ENCODE results near the gene SFI1. TPM values are rescaled to one million over a fixed set of nuclear protein-coding genes. Genes with fewer than 3 reads are reported as not detected.

SFI1 gene
- total and polyA plus RNA-seq, 2 of the 8 experiments (the other 6 are each of a cell fraction or from before 2014, with no cell fraction given), result 10.4 to 30.1 TPM

- TF ChIP-seq, protein P1, sequence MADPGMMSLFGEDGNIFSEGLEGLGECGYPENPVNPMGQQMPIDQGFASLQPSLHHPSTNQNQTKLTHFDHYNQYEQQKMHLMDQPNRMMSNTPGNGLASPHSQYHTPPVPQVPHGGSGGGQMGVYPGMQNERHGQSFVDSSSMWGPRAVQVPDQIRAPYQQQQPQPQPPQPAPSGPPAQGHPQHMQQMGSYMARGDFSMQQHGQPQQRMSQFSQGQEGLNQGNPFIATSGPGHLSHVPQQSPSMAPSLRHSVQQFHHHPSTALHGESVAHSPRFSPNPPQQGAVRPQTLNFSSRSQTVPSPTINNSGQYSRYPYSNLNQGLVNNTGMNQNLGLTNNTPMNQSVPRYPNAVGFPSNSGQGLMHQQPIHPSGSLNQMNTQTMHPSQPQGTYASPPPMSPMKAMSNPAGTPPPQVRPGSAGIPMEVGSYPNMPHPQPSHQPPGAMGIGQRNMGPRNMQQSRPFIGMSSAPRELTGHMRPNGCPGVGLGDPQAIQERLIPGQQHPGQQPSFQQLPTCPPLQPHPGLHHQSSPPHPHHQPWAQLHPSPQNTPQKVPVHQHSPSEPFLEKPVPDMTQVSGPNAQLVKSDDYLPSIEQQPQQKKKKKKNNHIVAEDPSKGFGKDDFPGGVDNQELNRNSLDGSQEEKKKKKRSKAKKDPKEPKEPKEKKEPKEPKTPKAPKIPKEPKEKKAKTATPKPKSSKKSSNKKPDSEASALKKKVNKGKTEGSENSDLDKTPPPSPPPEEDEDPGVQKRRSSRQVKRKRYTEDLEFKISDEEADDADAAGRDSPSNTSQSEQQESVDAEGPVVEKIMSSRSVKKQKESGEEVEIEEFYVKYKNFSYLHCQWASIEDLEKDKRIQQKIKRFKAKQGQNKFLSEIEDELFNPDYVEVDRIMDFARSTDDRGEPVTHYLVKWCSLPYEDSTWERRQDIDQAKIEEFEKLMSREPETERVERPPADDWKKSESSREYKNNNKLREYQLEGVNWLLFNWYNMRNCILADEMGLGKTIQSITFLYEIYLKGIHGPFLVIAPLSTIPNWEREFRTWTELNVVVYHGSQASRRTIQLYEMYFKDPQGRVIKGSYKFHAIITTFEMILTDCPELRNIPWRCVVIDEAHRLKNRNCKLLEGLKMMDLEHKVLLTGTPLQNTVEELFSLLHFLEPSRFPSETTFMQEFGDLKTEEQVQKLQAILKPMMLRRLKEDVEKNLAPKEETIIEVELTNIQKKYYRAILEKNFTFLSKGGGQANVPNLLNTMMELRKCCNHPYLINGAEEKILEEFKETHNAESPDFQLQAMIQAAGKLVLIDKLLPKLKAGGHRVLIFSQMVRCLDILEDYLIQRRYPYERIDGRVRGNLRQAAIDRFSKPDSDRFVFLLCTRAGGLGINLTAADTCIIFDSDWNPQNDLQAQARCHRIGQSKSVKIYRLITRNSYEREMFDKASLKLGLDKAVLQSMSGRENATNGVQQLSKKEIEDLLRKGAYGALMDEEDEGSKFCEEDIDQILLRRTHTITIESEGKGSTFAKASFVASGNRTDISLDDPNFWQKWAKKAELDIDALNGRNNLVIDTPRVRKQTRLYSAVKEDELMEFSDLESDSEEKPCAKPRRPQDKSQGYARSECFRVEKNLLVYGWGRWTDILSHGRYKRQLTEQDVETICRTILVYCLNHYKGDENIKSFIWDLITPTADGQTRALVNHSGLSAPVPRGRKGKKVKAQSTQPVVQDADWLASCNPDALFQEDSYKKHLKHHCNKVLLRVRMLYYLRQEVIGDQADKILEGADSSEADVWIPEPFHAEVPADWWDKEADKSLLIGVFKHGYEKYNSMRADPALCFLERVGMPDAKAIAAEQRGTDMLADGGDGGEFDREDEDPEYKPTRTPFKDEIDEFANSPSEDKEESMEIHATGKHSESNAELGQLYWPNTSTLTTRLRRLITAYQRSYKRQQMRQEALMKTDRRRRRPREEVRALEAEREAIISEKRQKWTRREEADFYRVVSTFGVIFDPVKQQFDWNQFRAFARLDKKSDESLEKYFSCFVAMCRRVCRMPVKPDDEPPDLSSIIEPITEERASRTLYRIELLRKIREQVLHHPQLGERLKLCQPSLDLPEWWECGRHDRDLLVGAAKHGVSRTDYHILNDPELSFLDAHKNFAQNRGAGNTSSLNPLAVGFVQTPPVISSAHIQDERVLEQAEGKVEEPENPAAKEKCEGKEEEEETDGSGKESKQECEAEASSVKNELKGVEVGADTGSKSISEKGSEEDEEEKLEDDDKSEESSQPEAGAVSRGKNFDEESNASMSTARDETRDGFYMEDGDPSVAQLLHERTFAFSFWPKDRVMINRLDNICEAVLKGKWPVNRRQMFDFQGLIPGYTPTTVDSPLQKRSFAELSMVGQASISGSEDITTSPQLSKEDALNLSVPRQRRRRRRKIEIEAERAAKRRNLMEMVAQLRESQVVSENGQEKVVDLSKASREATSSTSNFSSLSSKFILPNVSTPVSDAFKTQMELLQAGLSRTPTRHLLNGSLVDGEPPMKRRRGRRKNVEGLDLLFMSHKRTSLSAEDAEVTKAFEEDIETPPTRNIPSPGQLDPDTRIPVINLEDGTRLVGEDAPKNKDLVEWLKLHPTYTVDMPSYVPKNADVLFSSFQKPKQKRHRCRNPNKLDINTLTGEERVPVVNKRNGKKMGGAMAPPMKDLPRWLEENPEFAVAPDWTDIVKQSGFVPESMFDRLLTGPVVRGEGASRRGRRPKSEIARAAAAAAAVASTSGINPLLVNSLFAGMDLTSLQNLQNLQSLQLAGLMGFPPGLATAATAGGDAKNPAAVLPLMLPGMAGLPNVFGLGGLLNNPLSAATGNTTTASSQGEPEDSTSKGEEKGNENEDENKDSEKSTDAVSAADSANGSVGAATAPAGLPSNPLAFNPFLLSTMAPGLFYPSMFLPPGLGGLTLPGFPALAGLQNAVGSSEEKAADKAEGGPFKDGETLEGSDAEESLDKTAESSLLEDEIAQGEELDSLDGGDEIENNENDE (IDR thresholded peaks at IDR 0.05; ENCODE audit: insufficient replicate concordance, low read length), result no peak
- TF ChIP-seq CEBPB (IDR thresholded peaks at IDR 0.05; ENCODE audit: low read depth, low read length), result no peak
Observed at GRCh38 chr22:31614781-31615490, 118.6 kb downstream of the SFI1 start (continued).
